Activated T-cell treated with anti-CD3 and anti-CD28 coated beads for 1 hour (primary cell): ENCODE data around the gene METTL6.
"Not testable (repeated sequence)": the region's sequence is repeated elsewhere in the genome, so short reads cannot be mapped to it uniquely, and the experiment has no call there.

Experiments
- DNase-seq: peaks from one replicate; pipeline ENCODE4 v3.0.0-alpha.2; 2020; ENCODE audit warnings: low read depth

METTL6 gene

DNA sequence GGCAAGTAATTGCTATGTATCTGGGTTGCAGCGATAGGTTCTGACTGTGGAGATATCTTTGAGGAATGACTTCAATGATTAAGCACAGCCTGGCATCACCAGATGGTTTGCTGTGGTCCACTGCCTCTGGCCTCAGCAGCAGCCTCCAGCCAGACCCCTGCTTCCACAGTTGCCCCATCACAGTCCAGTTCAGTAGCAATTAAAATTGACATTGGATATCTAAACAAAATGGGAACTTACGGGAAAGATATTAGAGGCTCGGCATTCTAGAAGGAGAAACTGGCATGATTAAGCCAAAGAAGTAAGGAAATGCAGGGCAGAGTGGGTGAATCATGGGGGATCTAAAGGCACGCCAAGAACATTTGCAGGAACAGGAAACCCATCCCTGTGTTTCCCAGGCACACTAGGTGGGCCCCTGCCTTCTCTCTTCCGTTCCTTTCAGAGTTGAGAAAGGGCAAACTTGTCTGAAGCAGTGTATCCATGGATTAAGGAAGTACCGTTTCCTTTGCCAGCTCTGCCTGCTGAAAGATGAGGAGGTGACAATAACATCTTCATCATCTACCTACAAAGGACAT is 58.7 kb downstream of the METTL6 start:
- DNase-seq = no peak

DNA sequence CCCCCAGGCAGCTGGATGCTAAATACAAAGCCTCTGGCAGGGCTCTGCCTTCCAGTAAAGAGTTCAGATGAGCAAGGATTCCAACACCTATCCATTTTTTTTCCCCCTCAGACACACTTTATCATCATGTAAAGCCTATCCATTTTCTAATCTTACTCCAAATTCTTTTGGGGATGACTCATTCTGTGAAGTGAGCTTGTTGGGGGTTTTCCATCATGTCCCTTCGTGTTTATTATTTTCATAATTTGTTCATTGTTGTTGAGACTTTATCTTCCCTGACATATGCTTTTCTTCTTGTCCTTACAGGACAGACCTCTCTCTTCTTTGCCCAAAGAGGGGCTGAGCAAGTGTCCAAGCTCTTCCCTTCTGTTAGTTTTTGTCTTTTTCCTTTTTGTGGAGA is 60.3 kb downstream of the METTL6 start:
- DNase-seq = no peak

DNA sequence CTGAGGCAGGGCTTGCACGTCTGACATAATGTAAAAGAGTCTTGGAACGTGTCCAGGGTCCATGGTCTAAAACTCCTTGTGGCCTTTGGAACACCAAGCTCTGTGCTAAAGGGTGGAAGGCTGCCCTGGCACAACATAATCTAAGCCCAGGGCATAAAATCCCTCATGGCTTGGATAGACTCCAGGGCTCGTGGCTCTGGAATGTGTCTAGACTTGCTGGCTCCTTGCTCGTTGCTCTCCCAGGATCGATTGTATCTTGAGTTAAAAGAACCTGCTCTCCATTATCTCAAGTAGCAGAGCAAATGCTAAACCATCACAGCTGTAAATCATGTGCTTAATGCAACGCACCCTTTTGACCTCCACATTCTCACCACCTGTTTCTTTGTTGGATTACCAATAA is 63.3 kb downstream of the METTL6 start:
- DNase-seq = not testable (repeated sequence)

DNA sequence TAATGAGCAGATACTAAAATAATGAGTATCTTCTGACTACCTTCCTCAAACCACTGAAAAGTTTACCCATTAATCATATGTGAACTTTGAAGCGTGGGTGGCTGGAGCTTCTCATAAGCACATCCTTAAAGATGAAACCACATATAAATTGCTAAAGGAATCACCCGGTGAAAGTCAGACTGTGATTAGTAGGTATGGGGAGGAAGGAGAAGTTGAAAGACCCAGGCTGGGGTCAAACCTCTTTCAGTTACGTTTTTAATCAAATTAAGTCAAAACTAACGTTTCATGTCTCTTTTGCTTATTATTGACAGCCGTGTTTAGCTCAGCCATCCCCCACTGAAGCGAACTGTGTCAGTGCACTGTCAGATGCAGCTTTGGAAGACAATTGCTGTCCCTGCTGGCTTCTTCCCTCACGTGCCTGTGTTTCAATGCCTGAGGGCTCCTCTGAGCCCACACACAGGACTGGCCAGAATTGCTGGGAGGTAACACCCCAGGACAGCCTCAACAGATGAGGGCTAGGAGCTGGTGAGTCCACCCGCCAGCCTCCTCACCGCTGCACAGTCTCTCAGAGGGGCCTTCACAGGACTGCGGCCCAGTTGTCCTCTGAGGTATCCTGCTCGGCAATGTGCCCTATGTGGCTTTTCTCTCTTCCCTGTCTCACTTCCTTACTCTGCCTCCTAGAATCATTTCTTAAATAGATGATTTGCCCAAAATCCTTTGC is 65.7 kb downstream of the METTL6 start:
- peak; percentile 3 for DNase-seq

DNA sequence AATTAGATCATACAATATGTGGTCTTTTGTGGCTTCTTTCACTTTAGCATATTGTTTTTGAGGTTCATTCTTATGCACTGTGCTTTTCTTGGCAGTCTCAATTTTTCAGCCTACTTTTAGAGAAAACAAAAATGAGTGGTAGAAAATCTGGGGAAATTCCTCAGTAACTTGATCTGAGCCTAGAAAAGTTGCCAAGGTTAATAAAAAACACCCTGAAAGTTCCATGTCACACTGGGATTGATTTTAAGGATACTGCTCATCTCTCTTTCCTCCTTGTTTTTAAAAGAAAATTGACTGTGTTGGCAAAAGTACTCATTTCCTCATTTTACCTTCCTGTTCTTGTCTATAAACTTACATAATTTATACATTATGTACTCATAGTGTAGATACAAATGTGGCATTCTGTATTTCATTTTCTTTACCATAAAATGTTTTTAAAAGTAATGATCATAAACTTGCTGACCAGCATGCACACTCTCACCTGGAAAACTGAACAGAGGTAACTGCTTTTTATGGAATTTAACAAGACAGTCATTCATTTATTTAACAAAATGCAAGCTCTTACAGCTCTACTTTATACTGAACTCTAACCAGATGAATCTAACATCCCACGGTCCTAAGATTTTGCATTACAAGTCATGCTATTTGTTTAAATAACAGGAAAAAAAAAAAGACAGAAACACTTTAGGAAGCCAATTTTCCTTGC is 66.4 kb downstream of the METTL6 start:
- no peak for DNase-seq
